HL-60 (cell line): Measurements from ENCODE around the gene MUSTN1.

Source experiments
- GABPA ChIP-seq: IDR thresholded peaks from 2 replicates; pipeline ENCODE4 v1.6.1; 2012; ENCODE audit warnings: low read depth
- POLR2AphosphoS5 ChIP-seq: IDR thresholded peaks from 2 replicates; pipeline ENCODE4 v1.6.1; 2012; ENCODE audit warnings: low read depth
- SPI1 ChIP-seq: IDR thresholded peaks from 2 replicates; pipeline ENCODE4 v1.6.1; 2012; ENCODE audit warnings: low read depth, mild to moderate bottlenecking, borderline replicate concordance
- TF ChIP-seq, protein P1 (sequence below): IDR thresholded peaks from one replicate; pipeline ENCODE4 v1.5.1; 2011; ENCODE audit warnings: low read length, control low read depth, inconsistent platforms; ENCODE audit not compliant: insufficient read depth
- TF ChIP-seq, protein P2 (sequence below): IDR thresholded peaks from 2 replicates; pipeline ENCODE4 v1.6.1; 2012; ENCODE audit warnings: low read depth; ENCODE audit not compliant: insufficient replicate concordance

- TF ChIP-seq, protein P1, sequence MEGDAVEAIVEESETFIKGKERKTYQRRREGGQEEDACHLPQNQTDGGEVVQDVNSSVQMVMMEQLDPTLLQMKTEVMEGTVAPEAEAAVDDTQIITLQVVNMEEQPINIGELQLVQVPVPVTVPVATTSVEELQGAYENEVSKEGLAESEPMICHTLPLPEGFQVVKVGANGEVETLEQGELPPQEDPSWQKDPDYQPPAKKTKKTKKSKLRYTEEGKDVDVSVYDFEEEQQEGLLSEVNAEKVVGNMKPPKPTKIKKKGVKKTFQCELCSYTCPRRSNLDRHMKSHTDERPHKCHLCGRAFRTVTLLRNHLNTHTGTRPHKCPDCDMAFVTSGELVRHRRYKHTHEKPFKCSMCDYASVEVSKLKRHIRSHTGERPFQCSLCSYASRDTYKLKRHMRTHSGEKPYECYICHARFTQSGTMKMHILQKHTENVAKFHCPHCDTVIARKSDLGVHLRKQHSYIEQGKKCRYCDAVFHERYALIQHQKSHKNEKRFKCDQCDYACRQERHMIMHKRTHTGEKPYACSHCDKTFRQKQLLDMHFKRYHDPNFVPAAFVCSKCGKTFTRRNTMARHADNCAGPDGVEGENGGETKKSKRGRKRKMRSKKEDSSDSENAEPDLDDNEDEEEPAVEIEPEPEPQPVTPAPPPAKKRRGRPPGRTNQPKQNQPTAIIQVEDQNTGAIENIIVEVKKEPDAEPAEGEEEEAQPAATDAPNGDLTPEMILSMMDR: no peak
- TF ChIP-seq POLR2AphosphoS5: no peak
- TF ChIP-seq, protein P2, sequence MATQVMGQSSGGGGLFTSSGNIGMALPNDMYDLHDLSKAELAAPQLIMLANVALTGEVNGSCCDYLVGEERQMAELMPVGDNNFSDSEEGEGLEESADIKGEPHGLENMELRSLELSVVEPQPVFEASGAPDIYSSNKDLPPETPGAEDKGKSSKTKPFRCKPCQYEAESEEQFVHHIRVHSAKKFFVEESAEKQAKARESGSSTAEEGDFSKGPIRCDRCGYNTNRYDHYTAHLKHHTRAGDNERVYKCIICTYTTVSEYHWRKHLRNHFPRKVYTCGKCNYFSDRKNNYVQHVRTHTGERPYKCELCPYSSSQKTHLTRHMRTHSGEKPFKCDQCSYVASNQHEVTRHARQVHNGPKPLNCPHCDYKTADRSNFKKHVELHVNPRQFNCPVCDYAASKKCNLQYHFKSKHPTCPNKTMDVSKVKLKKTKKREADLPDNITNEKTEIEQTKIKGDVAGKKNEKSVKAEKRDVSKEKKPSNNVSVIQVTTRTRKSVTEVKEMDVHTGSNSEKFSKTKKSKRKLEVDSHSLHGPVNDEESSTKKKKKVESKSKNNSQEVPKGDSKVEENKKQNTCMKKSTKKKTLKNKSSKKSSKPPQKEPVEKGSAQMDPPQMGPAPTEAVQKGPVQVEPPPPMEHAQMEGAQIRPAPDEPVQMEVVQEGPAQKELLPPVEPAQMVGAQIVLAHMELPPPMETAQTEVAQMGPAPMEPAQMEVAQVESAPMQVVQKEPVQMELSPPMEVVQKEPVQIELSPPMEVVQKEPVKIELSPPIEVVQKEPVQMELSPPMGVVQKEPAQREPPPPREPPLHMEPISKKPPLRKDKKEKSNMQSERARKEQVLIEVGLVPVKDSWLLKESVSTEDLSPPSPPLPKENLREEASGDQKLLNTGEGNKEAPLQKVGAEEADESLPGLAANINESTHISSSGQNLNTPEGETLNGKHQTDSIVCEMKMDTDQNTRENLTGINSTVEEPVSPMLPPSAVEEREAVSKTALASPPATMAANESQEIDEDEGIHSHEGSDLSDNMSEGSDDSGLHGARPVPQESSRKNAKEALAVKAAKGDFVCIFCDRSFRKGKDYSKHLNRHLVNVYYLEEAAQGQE: no peak
- TF ChIP-seq GABPA: no peak
- TF ChIP-seq SPI1: no peak
These were observed 23.0 kb upstream of the MUSTN1 start for GRCh38 chr3:52857864-52858263.
